Prostate gland (tissue), 2 donors: Measurements from ENCODE around the gene CNTN6.

Experiments
- CTCF ChIP-seq, 4 experiments: fragments of 200-600 bp in 2 of 4; fragments of 450-650 bp in 2 of 4; sonication (generic) in 2 of 4; IDR thresholded peaks; 1 replicate in 3 of 4; 2 replicates in 1 of 4; pipeline ENCODE4 v1.5.1; 2016 to 2019; ENCODE audit warnings: antibody characterized with exemption in 4 of 4, mild to moderate bottlenecking in 2 of 4, moderate library complexity in 2 of 4
- POLR2AphosphoS5 ChIP-seq: sonication (generic); formaldehyde crosslinking; IDR thresholded peaks from one replicate; pipeline ENCODE4 v1.6.1; 2017; ENCODE audit warnings: antibody characterized with exemption

DNA sequence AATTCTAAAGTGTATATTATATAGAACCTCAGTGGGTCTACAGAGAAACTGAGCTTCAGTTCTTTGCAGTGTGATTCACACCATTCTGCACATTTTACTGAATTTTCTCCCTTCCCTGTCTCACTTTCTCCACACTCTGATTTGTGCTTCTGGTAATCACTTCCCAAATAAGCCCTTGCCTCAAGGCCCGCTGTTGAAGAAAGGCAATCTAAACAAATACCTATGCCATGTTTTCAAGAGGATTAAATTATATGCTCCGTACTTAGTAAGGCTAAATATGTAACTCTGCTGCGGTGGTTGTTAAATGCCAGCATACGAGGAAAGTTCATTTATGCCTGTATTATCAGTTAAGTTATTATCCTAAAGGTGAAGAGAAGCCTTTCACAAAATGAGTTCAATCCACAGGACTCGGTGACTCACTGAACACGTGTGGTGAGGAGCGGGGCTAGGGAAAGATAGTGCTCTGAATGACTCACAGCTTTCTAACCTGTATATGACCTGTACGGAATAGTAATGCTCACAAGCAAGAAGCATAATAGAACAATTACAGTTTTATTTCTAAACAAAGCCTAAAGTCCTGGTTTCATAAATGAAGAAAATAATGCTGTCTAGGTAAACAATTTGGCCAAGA, 25.1 kb downstream of the CNTN6 start:
- TF ChIP-seq CTCF (IDR thresholded peaks at IDR 0.05) (no peak), POLR2AphosphoS5 (no peak)
